Measurements from ENCODE around the gene CLCN5.

DNA sequence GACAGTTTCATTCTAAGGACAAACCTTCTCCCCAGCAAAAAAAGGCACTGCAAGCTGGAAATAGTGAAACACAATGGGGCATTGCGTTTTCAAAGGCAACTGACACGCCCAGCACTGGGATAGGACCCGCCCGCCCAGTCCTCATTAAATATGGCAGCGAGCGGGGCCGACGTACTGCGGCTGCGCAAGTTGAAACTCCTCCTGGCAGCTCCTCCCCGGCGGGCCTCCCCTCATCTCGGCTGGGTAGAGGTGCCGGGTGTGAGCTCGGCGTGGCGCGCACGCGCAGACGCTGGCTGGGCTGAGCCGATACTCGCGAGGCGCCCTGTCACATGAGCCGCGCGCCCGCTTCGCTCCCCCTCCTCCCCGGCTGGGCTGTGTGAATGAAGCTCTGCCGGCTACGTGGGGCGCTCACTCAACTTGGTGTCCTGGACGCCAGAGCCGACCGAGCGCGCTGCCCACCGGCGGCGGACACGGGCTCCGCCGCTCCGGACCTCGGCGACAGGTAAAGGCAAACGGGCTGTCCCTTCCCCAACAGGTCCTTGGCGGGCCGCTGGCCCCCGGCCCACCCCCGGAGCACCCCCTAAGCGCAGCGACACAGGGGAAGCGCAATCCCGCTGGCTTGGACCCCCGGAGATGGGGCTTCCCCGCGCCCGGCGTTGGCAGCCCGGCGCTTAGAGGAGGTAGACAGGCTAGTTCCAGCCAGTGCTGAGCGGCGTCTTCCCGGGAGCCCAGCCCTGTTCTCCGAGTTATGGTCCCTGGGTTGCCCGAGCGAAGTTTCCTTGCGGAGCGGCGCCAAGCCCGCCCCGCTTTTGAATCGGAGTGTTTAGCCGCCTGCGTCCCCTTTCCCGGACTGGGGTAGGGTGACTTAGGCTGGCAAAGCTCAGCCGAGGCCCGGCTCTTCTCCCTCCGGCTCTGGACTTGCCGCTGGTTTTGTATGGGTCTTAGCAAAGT, at the start of gene CLCN5:
- TF ChIP-seq, protein P1, sequence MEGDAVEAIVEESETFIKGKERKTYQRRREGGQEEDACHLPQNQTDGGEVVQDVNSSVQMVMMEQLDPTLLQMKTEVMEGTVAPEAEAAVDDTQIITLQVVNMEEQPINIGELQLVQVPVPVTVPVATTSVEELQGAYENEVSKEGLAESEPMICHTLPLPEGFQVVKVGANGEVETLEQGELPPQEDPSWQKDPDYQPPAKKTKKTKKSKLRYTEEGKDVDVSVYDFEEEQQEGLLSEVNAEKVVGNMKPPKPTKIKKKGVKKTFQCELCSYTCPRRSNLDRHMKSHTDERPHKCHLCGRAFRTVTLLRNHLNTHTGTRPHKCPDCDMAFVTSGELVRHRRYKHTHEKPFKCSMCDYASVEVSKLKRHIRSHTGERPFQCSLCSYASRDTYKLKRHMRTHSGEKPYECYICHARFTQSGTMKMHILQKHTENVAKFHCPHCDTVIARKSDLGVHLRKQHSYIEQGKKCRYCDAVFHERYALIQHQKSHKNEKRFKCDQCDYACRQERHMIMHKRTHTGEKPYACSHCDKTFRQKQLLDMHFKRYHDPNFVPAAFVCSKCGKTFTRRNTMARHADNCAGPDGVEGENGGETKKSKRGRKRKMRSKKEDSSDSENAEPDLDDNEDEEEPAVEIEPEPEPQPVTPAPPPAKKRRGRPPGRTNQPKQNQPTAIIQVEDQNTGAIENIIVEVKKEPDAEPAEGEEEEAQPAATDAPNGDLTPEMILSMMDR (IDR thresholded peaks at IDR 0.05) = no peak
- TF ChIP-seq POLR2A (IDR thresholded peaks at IDR 0.05) (peak; percentile 25 to 32), POLR2AphosphoS5 (IDR thresholded peaks at IDR 0.05) (no peak), EP300 (IDR thresholded peaks at IDR 0.05) (no peak)

Data from gastroesophageal sphincter (tissue), 3 donors.